Nephron progenitor cell (in vitro differentiated cells): ENCODE data around the gene PCSK5.

Experiments
- DNase-seq: peaks from one replicate; pipeline ENCODE4 v3.0.0; 2021
- H3K27ac Mint-ChIP-seq: 2 replicates; pipeline ENCODE4 v1.8.0; 2021; ENCODE audit warnings: mild to moderate bottlenecking, moderate library complexity, mixed read lengths
- H3K27me3 Mint-ChIP-seq: 2 replicates; pipeline ENCODE4 v1.8.0; 2021; ENCODE audit warnings: mild to moderate bottlenecking, low read depth, mixed read lengths; ENCODE audit not compliant: poor library complexity
- H3K36me3 Mint-ChIP-seq: 2 replicates; pipeline ENCODE4 v1.8.0; 2021; ENCODE audit warnings: low read depth, mixed read lengths
- H3K4me1 Mint-ChIP-seq: 2 replicates; pipeline ENCODE4 v1.8.0; 2021; ENCODE audit warnings: mixed read lengths
- H3K4me3 Mint-ChIP-seq: 2 replicates; pipeline ENCODE4 v1.8.0; 2021; ENCODE audit warnings: mild to moderate bottlenecking, moderate library complexity, mixed read lengths
- H3K9me3 Mint-ChIP-seq: 2 replicates; pipeline ENCODE4 v1.8.0; 2021; ENCODE audit warnings: mild to moderate bottlenecking, moderate library complexity, mixed read lengths
- CTCF ChIP-seq: fragments of 200-600 bp; sonication (generic); IDR thresholded peaks from 2 replicates; pipeline ENCODE4 v1.5.0; 2021; ENCODE audit warnings: antibody characterized with exemption

The PCSK5 gene

GRCh38 chr9:76007935-76008334 lies 117.5 kb downstream of the PCSK5 start:
- no peak for TF ChIP-seq CTCF
- H3K9me3 Mint-ChIP-seq, result no peaks in the 10 kb centered on the region
- H3K4me1 Mint-ChIP-seq, result peaks cover 12% of the 10 kb centered on the region
- no peak for DNase-seq
- H3K27me3 Mint-ChIP-seq, result no peaks in the 10 kb centered on the region
- peak overlapping the region; percentile 4 for H3K27ac Mint-ChIP-seq
- no peak overlapping the region for H3K4me3 Mint-ChIP-seq
- H3K36me3 Mint-ChIP-seq, result peaks cover 57% of the 10 kb centered on the region

GRCh38 chr9:76013809-76014208 lies 123.3 kb downstream of the PCSK5 start:
- DNase-seq, result no peak
- Mint-ChIP-seq H3K27ac (no peak overlapping the region), H3K36me3 (peaks cover 64% of the 10 kb centered on the region), H3K4me3 (no peak overlapping the region), H3K27me3 (no peaks in the 10 kb centered on the region), H3K4me1 (peaks cover 5% of the 10 kb centered on the region), H3K9me3 (no peaks in the 10 kb centered on the region)
- no peak for TF ChIP-seq CTCF

- peaks cover 30% of the 10 kb centered on the region for H3K4me1 Mint-ChIP-seq
- no peak for TF ChIP-seq CTCF
- DNase-seq, result no peak
- H3K27ac Mint-ChIP-seq, result no peak overlapping the region
- H3K36me3 Mint-ChIP-seq, result peaks cover 53% of the 10 kb centered on the region
- no peaks in the 10 kb centered on the region for H3K9me3 Mint-ChIP-seq
- no peak overlapping the region for H3K4me3 Mint-ChIP-seq
- no peaks in the 10 kb centered on the region for H3K27me3 Mint-ChIP-seq
Observed at GRCh38 chr9:76018235-76018634, 127.8 kb downstream of the PCSK5 start.

- peaks cover 55% of the 10 kb centered on the region for H3K36me3 Mint-ChIP-seq
- no peak for DNase-seq
- H3K4me1 Mint-ChIP-seq, result peaks cover 35% of the 10 kb centered on the region
- H3K27me3 Mint-ChIP-seq, result no peaks in the 10 kb centered on the region
- H3K27ac Mint-ChIP-seq, result no peak overlapping the region
- no peaks in the 10 kb centered on the region for H3K9me3 Mint-ChIP-seq
- no peak for TF ChIP-seq CTCF
- H3K4me3 Mint-ChIP-seq, result no peak overlapping the region
Observed at GRCh38 chr9:76018761-76019160, 128.3 kb downstream of the PCSK5 start.

GRCh38 chr9:76020652-76021051 lies 130.2 kb downstream of the PCSK5 start:
- H3K27me3 Mint-ChIP-seq, result no peaks in the 10 kb centered on the region
- no peak for TF ChIP-seq CTCF
- DNase-seq, result no peak
- H3K4me3 Mint-ChIP-seq, result no peak overlapping the region
- peaks cover 60% of the 10 kb centered on the region for H3K36me3 Mint-ChIP-seq
- no peaks in the 10 kb centered on the region for H3K9me3 Mint-ChIP-seq
- peak overlapping the region; percentile 47 for H3K27ac Mint-ChIP-seq
- H3K4me1 Mint-ChIP-seq, result peaks cover 41% of the 10 kb centered on the region

GRCh38 chr9:76022317-76022716 lies 131.8 kb downstream of the PCSK5 start:
- no peak overlapping the region for H3K4me3 Mint-ChIP-seq
- no peak for TF ChIP-seq CTCF
- no peaks in the 10 kb centered on the region for H3K9me3 Mint-ChIP-seq
- H3K4me1 Mint-ChIP-seq, result peaks cover 41% of the 10 kb centered on the region
- H3K27ac Mint-ChIP-seq, result peak overlapping the region; percentile 26
- no peaks in the 10 kb centered on the region for H3K27me3 Mint-ChIP-seq
- peaks cover 61% of the 10 kb centered on the region for H3K36me3 Mint-ChIP-seq
- DNase-seq, result no peak
